GM19025 (cell line): ENCODE data around the gene NFIB.

Experiments used
- ATAC-seq: cut with Tn5 transposase; IDR thresholded peaks from one replicate; pipeline ENCODE4 v1.9.1; 2021; ENCODE audit warnings: mild to moderate bottlenecking, low read depth, moderate library complexity; ENCODE audit not compliant: unreplicated experiment

The NFIB gene

GRCh38 chr9:14281876-14282275 lies 32.1 kb downstream of the NFIB start:
- ATAC-seq, result no peak

GRCh38 chr9:14281136-14281795 lies 32.7 kb downstream of the NFIB start:
- ATAC-seq, result no peak

GRCh38 chr9:14279671-14280070 lies 34.3 kb downstream of the NFIB start:
- no peak for ATAC-seq

- no peak for ATAC-seq
These were observed 35.6 kb downstream of the NFIB start for GRCh38 chr9:14278291-14278721.

- ATAC-seq, result no peak
These were observed 36.2 kb downstream of the NFIB start for GRCh38 chr9:14277761-14278160.

- no peak for ATAC-seq
These were observed 36.7 kb downstream of the NFIB start for GRCh38 chr9:14277244-14277643.

- no peak for ATAC-seq
These were observed 38.6 kb downstream of the NFIB start for GRCh38 chr9:14275331-14275730.

- no peak for ATAC-seq
These were observed 40.2 kb downstream of the NFIB start for GRCh38 chr9:14273696-14274121.

- no peak for ATAC-seq
These were observed 40.9 kb downstream of the NFIB start for GRCh38 chr9:14272927-14273528.

- no peak for ATAC-seq
These were observed 42.8 kb downstream of the NFIB start for GRCh38 chr9:14271093-14271673.

GRCh38 chr9:14270358-14271092 lies 43.4 kb downstream of the NFIB start:
- ATAC-seq, result no peak

- no peak for ATAC-seq
These were observed 44.0 kb downstream of the NFIB start for GRCh38 chr9:14269916-14270315.

- ATAC-seq, result no peak
These were observed 50.0 kb downstream of the NFIB start for GRCh38 chr9:14263707-14264483.

GRCh38 chr9:14262827-14263226 lies 51.1 kb downstream of the NFIB start:
- no peak for ATAC-seq

GRCh38 chr9:14261616-14262015 lies 52.3 kb downstream of the NFIB start:
- no peak for ATAC-seq

- no peak for ATAC-seq
These were observed 53.8 kb downstream of the NFIB start for GRCh38 chr9:14260101-14260500.

- no peak for ATAC-seq
These were observed 55.2 kb downstream of the NFIB start for GRCh38 chr9:14258660-14259239.

GRCh38 chr9:14258156-14258555 lies 55.8 kb downstream of the NFIB start:
- no peak for ATAC-seq

GRCh38 chr9:14256588-14256987 lies 57.4 kb downstream of the NFIB start:
- ATAC-seq, result no peak
